HUES48 (cell line): ENCODE results near the gene GRB10.
"Not testable (repeated sequence)": the region's sequence is repeated elsewhere in the genome, so short reads cannot be mapped to it uniquely, and the experiment has no call there.

Experiments
- H3K27ac ChIP-seq: one replicate; pipeline ENCODE4 v1.7.0; 2013; ENCODE audit warnings: low read depth, low read length, inconsistent platforms
- H3K27me3 ChIP-seq: 2 replicates; pipeline ENCODE4 v1.6.1; 2013; ENCODE audit warnings: mild to moderate bottlenecking, low read length; ENCODE audit not compliant: control insufficient read depth, insufficient read depth
- H3K36me3 ChIP-seq: 2 replicates; pipeline ENCODE4 v1.6.1; 2013; ENCODE audit warnings: low read length; ENCODE audit not compliant: control insufficient read depth, insufficient read depth
- H3K4me1 ChIP-seq: 2 replicates; pipeline ENCODE4 v1.6.1; 2013; ENCODE audit warnings: mild to moderate bottlenecking, low read length; ENCODE audit not compliant: control insufficient read depth, insufficient read depth
- H3K4me3 ChIP-seq: 2 replicates; pipeline ENCODE4 v1.5.1; 2013; ENCODE audit warnings: mild to moderate bottlenecking, low read depth, low read length
- H3K9ac ChIP-seq: 2 replicates; pipeline ENCODE4 v1.6.1; 2013; ENCODE audit warnings: mild to moderate bottlenecking, low read depth, low read length, moderate library complexity
- H3K9me3 ChIP-seq: 2 replicates; pipeline ENCODE4 v1.6.1; 2013; ENCODE audit warnings: low read length; ENCODE audit not compliant: control insufficient read depth, insufficient read depth

GRB10 gene

GRCh38 chr7:50775836-50776235, 6.9 kb downstream of the GRB10 start:
- H3K4me1 ChIP-seq, result peaks cover 28% of the 10 kb centered on the region
- no peak overlapping the region for H3K9ac ChIP-seq

GRCh38 chr7:50775231-50775630, 7.5 kb downstream of the GRB10 start:
- Histone ChIP-seq H3K4me1 (peaks cover 22% of the 10 kb centered on the region), H3K36me3 (peaks cover 7% of the 10 kb centered on the region), H3K27ac (no peak overlapping the region), H3K9ac (no peak overlapping the region), H3K27me3 (no peaks in the 10 kb centered on the region), H3K4me3 (no peak overlapping the region), H3K9me3 (no peaks in the 10 kb centered on the region)

More at GRCh38 chr7:50775836-50776235, 6.9 kb downstream of the GRB10 start:
- H3K9me3 ChIP-seq, result no peaks in the 10 kb centered on the region
- H3K27ac ChIP-seq, result no peak overlapping the region
- no peaks in the 10 kb centered on the region for H3K27me3 ChIP-seq
- H3K36me3 ChIP-seq, result peaks cover 7% of the 10 kb centered on the region
- no peak overlapping the region for H3K4me3 ChIP-seq

- Histone ChIP-seq H3K27ac (no peak overlapping the region), H3K9ac (no peak overlapping the region), H3K9me3 (no peaks in the 10 kb centered on the region), H3K4me1 (peaks cover 28% of the 10 kb centered on the region), H3K4me3 (no peak overlapping the region), H3K36me3 (peaks cover 7% of the 10 kb centered on the region), H3K27me3 (no peaks in the 10 kb centered on the region)
Measured at GRCh38 chr7:50774319-50774718, 8.4 kb downstream of the GRB10 start.

- H3K9ac ChIP-seq, H3K27me3 ChIP-seq, H3K4me3 ChIP-seq, H3K36me3 ChIP-seq, H3K27ac ChIP-seq, H3K9me3 ChIP-seq: not testable (repeated sequence)
- peaks cover 41% of the 10 kb centered on the region for H3K4me1 ChIP-seq
Measured at GRCh38 chr7:50773071-50773470, 9.6 kb downstream of the GRB10 start.

GRCh38 chr7:50771120-50772002, 11.3 kb downstream of the GRB10 start:
- Histone ChIP-seq H3K27ac (no peak overlapping the region), H3K27me3 (no peaks in the 10 kb centered on the region), H3K9ac (no peak overlapping the region), H3K4me1 (peaks cover 55% of the 10 kb centered on the region), H3K9me3 (no peaks in the 10 kb centered on the region), H3K4me3 (no peak overlapping the region), H3K36me3 (no peaks in the 10 kb centered on the region)

- Histone ChIP-seq H3K9ac (no peak overlapping the region), H3K4me1 (peaks cover 40% of the 10 kb centered on the region), H3K27me3 (no peaks in the 10 kb centered on the region), H3K4me3 (peak overlapping the region; percentile 8), H3K36me3 (no peaks in the 10 kb centered on the region), H3K27ac (peak overlapping the region; percentile 71), H3K9me3 (no peaks in the 10 kb centered on the region; the same call in 1 of the 2 replicates)
Measured at GRCh38 chr7:50768485-50769474, 13.9 kb downstream of the GRB10 start.

- H3K36me3 ChIP-seq, result 0 out of 2 replicates have a peak, but pooled peaks cover 1% of the 10 kb centered on the region
- no peaks in the 10 kb centered on the region for H3K27me3 ChIP-seq
- peaks cover 36% of the 10 kb centered on the region for H3K4me1 ChIP-seq
- no peaks in the 10 kb centered on the region; the same call in 1 of the 2 replicates for H3K9me3 ChIP-seq
- H3K9ac ChIP-seq, result no peak overlapping the region
- H3K27ac ChIP-seq, result no peak overlapping the region
- H3K4me3 ChIP-seq, result no peak overlapping the region
Measured at GRCh38 chr7:50766849-50767207, 15.9 kb downstream of the GRB10 start.

GRCh38 chr7:50766106-50766848, 16.4 kb downstream of the GRB10 start:
- Histone ChIP-seq H3K27ac (no peak overlapping the region), H3K27me3 (no peaks in the 10 kb centered on the region), H3K9me3 (no peaks in the 10 kb centered on the region; the same call in 1 of the 2 replicates), H3K4me3 (no peak overlapping the region), H3K36me3 (peaks cover 5% of the 10 kb centered on the region; the same call in 1 of the 2 replicates), H3K4me1 (peaks cover 36% of the 10 kb centered on the region), H3K9ac (no peak overlapping the region)

- Histone ChIP-seq H3K27ac (no peak overlapping the region), H3K9ac (no peak overlapping the region)
Measured at GRCh38 chr7:50762337-50762736, 20.4 kb downstream of the GRB10 start.

GRCh38 chr7:50761713-50762112, 21.0 kb downstream of the GRB10 start:
- H3K9ac ChIP-seq, result no peak overlapping the region
- H3K27me3 ChIP-seq, result no peaks in the 10 kb centered on the region
- H3K4me1 ChIP-seq, result peaks cover 4% of the 10 kb centered on the region
- H3K4me3 ChIP-seq, result no peak overlapping the region
- no peaks in the 10 kb centered on the region; the same call in 1 of the 2 replicates for H3K9me3 ChIP-seq
- H3K36me3 ChIP-seq, result peaks cover 13% of the 10 kb centered on the region
- no peak overlapping the region for H3K27ac ChIP-seq

More at GRCh38 chr7:50762337-50762736, 20.4 kb downstream of the GRB10 start:
- no peaks in the 10 kb centered on the region; the same call in 1 of the 2 replicates for H3K9me3 ChIP-seq
- no peaks in the 10 kb centered on the region for H3K27me3 ChIP-seq
- H3K4me1 ChIP-seq, result peaks cover 10% of the 10 kb centered on the region
- H3K4me3 ChIP-seq, result no peak overlapping the region
- peaks cover 13% of the 10 kb centered on the region for H3K36me3 ChIP-seq
